NOMO-1 treated with dmso at 0.1 percent for 144 hours (cell line): ENCODE results near the gene KHDRBS2.

ENCODE experiments used
- DNase-seq: peaks from one replicate; lab custom pipeline; 2025; ENCODE audit not compliant: unreplicated experiment; lab: John Stamatoyannopoulos, UW

KHDRBS2 gene

DNA sequence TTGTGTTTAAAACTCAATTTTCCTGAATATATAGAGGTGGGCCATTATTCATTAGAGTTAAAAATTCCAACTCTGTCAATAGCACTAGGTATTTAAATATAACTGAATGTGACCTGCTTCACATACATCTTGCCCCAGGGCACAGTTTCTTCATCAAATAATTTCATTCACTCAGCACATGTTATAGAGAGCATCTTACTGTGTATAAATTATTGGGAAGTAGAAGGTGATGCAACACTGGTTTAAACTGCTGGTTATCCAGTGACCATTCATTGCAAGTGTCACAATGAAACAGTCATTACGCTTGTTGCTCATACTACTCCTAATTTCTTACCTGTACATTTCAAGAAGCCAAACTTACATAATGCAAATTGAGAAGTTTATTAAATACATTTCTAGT lies 93.4 kb downstream of the KHDRBS2 start:
- no peak for DNase-seq

DNA sequence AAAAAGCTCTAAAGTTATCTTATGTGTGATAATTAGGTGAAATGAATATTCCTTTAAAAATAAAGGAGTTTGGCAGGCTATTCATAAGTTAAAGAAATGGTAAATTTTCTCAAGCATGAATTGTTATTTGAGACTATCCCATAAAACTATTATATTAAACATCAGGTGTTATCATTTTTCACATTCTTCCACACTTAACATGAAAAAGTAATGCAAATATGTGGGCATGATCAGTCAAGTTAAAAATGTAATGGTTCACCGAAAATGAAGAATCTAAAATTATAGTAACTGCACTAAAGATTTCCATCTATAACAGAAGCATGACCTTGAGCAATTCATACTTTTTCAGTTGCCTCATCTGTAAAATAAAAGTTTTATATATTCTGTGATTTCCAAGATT lies 110.8 kb downstream of the KHDRBS2 start:
- DNase-seq, result no peak

DNA sequence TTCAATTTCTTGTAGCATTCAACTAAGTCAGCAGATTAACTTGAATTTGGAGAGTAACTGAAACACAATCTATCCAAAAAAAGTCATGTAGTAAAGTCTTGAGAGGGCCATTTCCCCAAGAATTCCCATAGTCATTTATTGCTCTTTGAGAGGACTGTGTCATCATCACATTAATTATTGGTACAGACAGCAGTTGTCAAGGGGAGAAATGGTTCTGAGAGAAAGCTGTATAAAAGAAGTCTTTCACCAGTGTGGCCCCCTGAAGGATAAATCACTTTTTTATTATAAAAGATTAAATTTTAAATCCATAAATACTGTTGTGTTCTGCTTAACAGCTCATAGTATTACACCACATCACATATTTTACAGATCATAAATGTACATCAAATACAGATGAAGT lies 111.5 kb downstream of the KHDRBS2 start:
- DNase-seq, result no peak

DNA sequence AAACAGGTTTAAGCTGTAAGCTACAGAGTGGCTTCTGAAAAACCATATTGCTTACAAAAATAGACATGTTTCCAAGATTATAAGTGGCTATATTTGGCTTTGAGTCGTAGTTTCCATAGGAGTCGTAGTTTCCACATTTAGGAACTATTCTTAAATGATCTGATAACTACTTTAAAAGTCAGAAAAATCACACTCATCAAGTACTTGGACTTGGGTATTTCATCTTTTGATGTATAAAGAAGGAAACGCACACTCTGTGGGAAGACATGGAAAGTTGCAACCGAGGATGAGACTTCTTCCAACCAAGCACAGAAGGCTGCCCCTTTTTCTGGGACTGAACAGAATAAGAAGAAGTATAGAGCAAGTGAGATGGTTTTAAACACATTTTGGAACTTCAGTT lies 118.3 kb downstream of the KHDRBS2 start:
- DNase-seq, result no peak

DNA sequence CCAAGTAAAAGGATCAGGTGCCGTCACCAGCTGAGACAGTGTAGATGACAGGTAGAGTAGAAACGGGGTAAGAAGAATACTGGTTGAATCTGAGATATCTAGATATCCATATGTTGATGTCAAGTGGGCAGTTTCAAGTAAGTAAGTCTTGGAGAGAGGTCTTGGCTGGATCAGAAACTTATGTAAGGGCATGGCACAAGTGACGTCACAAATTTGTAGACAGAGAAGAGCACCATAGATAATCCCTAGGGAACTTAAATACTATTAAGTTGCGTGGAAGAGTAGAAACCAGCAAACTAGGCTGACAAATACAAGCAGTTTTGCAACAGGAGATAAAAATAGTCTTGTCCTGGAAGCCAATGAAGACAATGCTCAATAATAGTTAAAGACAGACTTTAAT lies 123.2 kb downstream of the KHDRBS2 start:
- DNase-seq, result no peak

- DNase-seq, result no peak
These were observed 133.2 kb downstream of the KHDRBS2 start for GRCh38 chr6:62152796-62153195.

- no peak for DNase-seq
These were observed 135.9 kb downstream of the KHDRBS2 start for GRCh38 chr6:62150048-62150663.

- no peak for DNase-seq
These were observed 138.8 kb downstream of the KHDRBS2 start for GRCh38 chr6:62146954-62147853.

DNA sequence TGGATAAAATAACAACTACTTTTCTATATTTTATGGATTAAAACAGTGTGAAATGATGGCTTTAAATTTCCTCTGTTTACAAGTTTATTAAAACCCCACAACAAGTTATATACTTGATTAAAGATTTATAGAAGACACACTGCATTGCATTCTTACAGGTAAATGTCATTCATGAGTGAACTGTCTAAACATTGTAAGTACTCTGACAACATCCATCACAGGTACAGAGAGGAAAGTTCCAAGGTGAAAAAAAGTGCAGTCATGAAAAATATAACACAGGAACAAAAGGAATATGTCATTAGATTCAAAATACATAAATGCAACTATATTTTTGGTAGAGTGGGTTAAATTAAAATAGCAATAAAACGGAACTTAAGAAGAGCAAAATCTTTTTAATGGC lies 156.9 kb downstream of the KHDRBS2 start:
- DNase-seq, result no peak

DNA sequence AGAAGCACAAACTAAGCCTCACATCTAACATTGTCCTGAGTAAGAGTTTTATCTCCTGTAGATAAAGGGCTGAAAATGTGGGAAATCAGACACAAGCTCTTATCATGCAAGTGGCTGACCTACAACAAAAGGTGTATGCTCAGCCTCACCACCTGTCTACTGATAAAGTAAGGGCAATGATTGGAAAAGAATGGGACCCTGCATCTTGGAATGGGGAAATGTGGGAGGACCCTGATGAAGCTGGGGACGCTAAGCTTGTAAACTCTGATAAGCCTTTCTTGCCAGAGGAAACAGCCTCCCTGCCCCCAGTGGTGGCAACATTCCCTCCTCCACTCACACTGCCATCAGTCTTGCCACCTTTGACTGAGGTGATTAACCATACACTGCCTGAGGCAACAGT lies 166.6 kb downstream of the KHDRBS2 start:
- no peak for DNase-seq

- no peak for DNase-seq
These were observed 182.7 kb downstream of the KHDRBS2 start for GRCh38 chr6:62103186-62103859.

DNA sequence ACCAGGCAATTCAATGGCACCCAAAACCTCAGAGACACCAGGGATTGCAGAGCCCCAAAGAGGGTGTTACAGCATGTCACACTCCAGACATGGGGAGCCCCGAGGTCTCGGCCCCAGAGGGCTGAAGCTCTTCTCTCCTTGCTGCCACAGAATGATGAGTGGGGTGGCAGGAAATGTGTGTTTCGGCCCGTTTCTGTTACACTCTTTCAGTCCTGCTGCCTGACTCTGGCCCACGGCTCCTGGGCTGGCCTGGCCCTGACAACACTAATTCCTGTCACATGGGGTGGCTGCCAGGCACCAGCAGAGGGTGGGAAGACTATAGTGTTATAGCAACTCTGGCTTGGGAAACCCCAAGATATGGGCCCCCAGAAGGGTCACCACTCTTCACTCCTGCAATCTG lies 183.6 kb downstream of the KHDRBS2 start:
- DNase-seq, result no peak

GRCh38 chr6:62090442-62091229 lies 195.4 kb downstream of the KHDRBS2 start:
- no peak for DNase-seq

DNA sequence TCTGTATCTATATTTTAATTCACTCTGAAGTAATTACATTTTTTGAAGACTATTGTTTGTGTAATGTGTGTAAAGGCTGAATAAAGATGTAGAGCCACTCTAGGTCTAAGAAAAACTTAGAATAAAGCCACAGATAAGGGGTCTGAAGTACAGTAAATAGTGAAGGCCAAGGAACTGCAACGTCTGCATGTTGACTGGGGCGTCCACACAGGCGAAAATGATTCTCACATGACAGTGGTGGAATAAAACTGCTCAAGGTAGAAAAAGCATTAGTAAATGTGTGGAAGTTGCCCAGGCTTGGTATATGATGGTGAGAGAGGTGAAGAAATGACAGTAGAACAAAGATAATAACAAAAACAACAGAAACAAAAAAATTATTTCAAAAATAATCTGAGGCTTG lies 196.2 kb downstream of the KHDRBS2 start:
- no peak for DNase-seq

DNA sequence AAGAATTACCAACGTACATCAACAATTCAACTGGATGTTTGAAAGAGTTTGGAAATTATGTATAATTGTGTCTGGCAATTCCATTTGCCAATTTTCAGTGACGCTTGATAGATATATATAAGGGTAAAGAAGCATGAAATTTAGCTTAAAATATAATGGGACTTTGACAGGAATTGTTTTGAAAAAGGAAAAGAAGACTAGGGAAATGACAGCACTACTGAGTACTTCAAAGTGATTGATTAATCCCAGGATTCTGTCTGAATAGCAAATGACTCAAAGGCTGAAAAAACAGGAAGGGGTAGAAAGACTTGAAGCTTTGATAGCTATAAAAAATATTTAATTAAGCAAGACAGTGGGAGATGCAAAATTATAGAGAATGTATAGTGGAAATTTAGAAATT lies 200.0 kb downstream of the KHDRBS2 start:
- no peak for DNase-seq

GRCh38 chr6:62075869-62076268 lies 210.2 kb downstream of the KHDRBS2 start:
- DNase-seq, result no peak

- no peak for DNase-seq
These were observed 226.1 kb downstream of the KHDRBS2 start for GRCh38 chr6:62059901-62060300.

DNA sequence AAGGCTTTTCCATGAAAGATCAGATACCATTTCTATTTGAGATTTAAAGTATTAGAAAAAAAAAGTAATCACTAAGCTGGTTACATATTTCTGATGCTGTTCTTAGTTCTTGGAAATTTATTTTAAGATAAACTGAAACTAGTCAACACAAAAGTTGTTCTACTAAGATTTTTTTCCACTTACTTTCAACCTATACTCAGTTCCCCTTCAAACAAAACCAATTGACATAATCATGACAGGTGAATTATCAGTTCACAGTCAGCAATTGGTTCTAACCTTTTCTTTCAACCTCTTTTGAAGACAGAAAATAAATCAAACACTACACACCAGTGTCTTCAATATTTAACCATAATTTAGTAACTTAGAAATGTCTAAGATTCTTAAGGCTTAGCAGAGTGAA lies 228.7 kb downstream of the KHDRBS2 start:
- DNase-seq, result no peak

DNA sequence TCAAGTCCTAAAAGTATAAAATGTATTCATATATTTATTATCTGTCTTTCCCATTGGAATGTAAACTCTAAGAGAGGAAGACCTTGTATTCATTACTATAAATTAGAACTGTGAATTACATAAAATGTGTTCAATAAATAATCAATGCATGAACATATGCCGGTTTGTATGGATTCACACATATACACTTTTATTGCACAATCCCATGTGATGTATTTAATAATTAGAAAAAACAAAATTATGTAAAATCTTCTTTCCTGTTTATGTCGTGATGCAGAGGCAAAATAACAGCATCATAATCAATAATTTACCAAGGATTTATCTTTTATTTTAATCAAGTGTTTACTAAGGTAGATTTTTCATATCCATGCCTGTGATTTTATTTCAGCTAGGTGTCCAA lies 240.5 kb downstream of the KHDRBS2 start:
- no peak for DNase-seq

- no peak for DNase-seq
These were observed 242.9 kb downstream of the KHDRBS2 start for GRCh38 chr6:62043084-62043483.

GRCh38 chr6:62042429-62042828 lies 243.6 kb downstream of the KHDRBS2 start:
- DNase-seq, result no peak
